OCI-LY7 (cell line): Measurements from ENCODE around the gene MACROD2.

Experiments
- CTCF ChIP-seq: fragments of 200-600 bp; sonication (generic); conservative IDR thresholded peaks from 2 replicates; pipeline ENCODE4 v1.5.1; 2014; ENCODE audit warnings: mild to moderate bottlenecking, antibody characterized with exemption, low read length, moderate library complexity, mixed read lengths
- EZH2phosphoT487 ChIP-seq: fragments of 200-600 bp; sonication (generic); IDR thresholded peaks from 2 replicates; pipeline ENCODE4 v1.6.1; 2018; ENCODE audit warnings: low read depth, borderline replicate concordance, mild to moderate bottlenecking, mixed run types, antibody characterized with exemption, low read length, moderate library complexity, mixed read lengths

- TF ChIP-seq EZH2phosphoT487, result no peak
- no peak for TF ChIP-seq CTCF
Measured at GRCh38 chr20:14861028-14861699, 865.8 kb downstream of the MACROD2 start.
